Measurements from ENCODE around the gene ASGR2. TPM values are rescaled to one million over a fixed set of nuclear protein-coding genes. Genes with fewer than 3 reads are reported as not detected.

Gene ASGR2
- total and polyA plus RNA-seq, 7 donors, result 0.04 to 0.62 (median 0.29) TPM; not detected in 3

DNA sequence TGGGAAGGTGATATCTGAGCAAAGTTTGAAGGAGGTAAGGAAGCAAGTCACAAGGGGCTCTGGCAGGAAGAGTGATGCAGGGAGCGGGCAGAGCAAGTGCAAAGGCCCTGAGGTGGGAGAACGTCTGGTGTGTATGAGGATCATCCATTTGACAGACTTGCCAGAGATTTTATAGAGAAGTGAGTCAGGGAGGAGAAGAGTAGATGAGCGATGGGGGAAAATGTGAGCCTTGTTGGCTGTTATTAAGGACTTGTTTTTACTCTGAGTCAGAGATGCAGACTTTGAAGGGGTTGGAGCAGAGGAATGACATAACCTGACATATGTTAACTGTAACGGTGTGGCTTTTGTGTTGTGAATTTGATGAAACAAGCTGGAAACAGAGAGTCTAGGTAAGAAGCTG, 31.0 kb downstream of the ASGR2 start:
- 81 to 83% (median 82%) methylated on average over 4 of the region's 4 CpGs for WGBS, 3 donors
- Histone ChIP-seq H3K27me3 (ENCODE audit: insufficient read depth in 3 of 3, low read length in 2 of 3) (peaks cover 0 to 20% (median 3%) of the 10 kb centered on the region in 3 donors), H3K4me3 (no peak overlapping the region), H3K4me1 (no peaks in the 10 kb centered on the region), H3K9me3 (no peaks in the 10 kb centered on the region), H3K27ac (no peak overlapping the region), H3K36me3 (ENCODE audit: insufficient read depth in 1 of 2, low read depth in 1 of 2) (no peaks in the 10 kb centered on the region)
- TF ChIP-seq, protein P1, sequence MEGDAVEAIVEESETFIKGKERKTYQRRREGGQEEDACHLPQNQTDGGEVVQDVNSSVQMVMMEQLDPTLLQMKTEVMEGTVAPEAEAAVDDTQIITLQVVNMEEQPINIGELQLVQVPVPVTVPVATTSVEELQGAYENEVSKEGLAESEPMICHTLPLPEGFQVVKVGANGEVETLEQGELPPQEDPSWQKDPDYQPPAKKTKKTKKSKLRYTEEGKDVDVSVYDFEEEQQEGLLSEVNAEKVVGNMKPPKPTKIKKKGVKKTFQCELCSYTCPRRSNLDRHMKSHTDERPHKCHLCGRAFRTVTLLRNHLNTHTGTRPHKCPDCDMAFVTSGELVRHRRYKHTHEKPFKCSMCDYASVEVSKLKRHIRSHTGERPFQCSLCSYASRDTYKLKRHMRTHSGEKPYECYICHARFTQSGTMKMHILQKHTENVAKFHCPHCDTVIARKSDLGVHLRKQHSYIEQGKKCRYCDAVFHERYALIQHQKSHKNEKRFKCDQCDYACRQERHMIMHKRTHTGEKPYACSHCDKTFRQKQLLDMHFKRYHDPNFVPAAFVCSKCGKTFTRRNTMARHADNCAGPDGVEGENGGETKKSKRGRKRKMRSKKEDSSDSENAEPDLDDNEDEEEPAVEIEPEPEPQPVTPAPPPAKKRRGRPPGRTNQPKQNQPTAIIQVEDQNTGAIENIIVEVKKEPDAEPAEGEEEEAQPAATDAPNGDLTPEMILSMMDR (IDR thresholded peaks at IDR 0.05), result no peak
- DNase-seq (no peak), ATAC-seq (no peak)
- intact Hi-C loops (cut with DNase I), result no loop called here

DNA sequence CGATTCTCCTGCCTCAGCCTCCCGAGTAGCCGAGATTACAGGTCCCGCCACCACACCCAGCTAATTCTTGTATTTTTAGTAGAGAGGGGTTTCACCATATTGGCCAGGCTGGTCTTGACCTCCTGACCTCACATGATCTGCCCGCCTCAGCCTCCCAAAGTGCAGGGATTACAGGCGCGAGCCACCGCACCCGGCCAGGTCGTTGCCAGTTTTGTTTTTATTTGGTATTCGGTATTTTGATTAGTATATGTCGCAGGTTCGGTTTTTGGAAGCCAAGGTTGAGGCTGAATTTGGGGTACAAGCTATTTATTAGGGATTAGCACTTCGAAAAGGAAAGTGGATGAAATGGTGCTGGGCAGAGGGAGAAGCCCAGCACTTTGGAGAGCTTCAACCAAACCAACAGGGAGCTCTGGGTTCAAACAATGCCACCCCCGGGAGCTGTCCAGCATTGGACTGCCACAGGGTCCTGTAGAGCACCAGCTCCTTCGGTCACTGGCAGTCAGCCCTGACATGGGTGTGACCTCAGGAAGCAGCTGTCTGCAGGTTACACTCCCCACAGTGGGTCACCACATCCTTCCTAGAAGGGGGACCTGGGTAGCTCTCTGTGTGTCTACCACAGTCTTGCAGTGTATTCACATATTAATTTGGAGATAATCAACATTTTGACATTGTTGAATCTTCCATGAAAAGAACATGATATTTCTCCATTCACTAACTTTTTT, 33.1 kb downstream of the ASGR2 start:
- TF ChIP-seq, protein P1 (IDR thresholded peaks at IDR 0.05), result no peak
- ATAC-seq (no peak), DNase-seq (peak in 1 of 2 donors; percentile 64)

DNA sequence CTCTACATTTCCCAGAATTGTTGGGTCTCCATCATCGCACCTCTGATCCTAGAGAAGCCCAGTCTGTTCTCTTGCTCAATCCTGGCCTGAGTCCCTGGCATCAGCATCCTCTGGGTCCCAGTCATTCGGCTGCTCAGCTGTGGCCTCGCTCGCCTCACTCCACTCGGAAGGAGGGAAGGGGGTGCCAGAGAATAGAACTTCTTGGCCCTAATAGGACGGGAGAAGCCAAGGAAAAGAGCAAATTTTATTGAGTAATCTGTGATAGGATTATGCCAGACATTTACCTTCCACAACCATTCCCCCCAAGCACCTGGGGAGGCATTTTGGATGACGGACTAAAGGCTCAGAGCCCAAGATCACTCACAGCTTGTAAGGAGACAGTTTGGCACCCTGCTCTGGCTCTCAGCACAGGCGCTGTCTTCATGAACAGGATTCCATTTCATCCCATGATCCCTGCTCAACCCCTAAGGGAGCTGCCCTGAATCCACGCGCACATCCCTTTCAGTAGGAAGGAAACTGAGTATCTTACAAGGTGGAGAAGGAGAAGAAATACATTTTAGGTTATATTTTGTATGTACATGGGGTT, 34.1 kb downstream of the ASGR2 start:
- DNase-seq (peak; percentile 78 to 87), ATAC-seq (peak; percentile 61 to 87 (median 78))
- Histone ChIP-seq H3K9me3 (no peaks in the 10 kb centered on the region), H3K4me1 (no peaks in the 10 kb centered on the region), H3K4me3 (no peak overlapping the region), H3K27me3 (ENCODE audit: insufficient read depth in 3 of 3, low read length in 2 of 3) (peaks cover 0 to 8% (median 3%) of the 10 kb centered on the region in 3 donors), H3K36me3 (ENCODE audit: insufficient read depth in 1 of 2, low read depth in 1 of 2) (no peaks in the 10 kb centered on the region), H3K27ac (peak overlapping the region; percentile 41)
- intact Hi-C loops (cut with DNase I), result no loop called here
- 20 to 22% (median 21%) methylated on average over 10 of the region's 10 CpGs for WGBS, 3 donors
- TF ChIP-seq, protein P1 (IDR thresholded peaks at IDR 0.05), result no peak

More for the DNA sequence above, 33.1 kb downstream of the ASGR2 start:
- H3K36me3 ChIP-seq (ENCODE audit: insufficient read depth in 1 of 2, low read depth in 1 of 2), result no peaks in the 10 kb centered on the region
- intact Hi-C loops (cut with DNase I), result no loop called here
- H3K4me3 ChIP-seq, result no peak overlapping the region
- 79 to 90% (median 81%) methylated on average over 16 of the region's 16 CpGs for WGBS, 3 donors
- no peaks in the 10 kb centered on the region for H3K4me1 ChIP-seq
- H3K9me3 ChIP-seq, result no peaks in the 10 kb centered on the region
- H3K27me3 ChIP-seq (ENCODE audit: insufficient read depth in 3 of 3, low read length in 2 of 3), result peaks cover 0 to 13% (median 3%) of the 10 kb centered on the region in 3 donors
- H3K27ac ChIP-seq, result no peak overlapping the region

DNA sequence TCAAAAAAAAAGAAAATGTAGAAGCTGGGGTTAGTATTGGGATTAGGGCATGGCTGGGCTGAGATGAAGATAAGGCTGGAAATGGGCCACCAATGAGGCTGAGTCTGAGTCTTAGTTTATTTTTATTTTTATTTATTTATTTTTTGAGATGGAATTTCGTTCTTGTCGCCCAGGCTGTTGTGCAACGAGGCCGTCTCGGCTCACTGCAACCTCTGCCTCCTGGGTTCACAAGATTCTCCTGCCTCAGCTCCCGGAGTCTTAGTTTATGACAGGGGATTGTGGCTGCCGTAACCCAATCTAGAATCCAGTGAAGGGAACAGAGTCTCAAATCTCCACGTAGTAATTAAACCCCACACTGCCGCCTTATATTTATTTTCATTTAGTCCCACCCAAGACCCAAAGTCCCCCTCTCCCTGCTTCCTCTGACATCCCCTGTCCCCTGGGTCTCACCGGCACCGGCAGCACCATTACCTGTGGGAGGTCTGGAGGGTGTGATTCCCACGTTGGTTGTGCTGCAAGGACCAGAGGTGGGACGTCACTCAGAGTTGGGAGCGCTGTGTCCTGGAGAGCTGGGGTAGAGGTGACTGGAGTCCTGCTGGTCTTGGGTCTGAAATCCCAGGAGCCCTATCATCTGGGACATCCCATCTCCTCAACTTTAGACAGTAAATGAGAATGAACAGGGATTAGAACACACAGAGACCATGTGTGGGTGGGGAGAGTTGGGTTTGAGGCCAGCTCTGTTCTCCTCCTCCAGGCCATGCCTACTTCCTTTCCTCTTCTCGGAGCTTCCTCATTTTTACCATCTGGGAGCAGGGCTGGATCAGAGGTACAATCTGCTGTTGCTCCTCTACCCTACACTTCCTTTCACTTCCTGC, 34.8 kb downstream of the ASGR2 start, which contains the start of gene CLEC10A:
CLEC10A (minus strand) TSS at position 671 of the 875 bp plus-strand sequence. CDS start 1,439 bp downstream, outside the sequence.
- H3K9me3 ChIP-seq, result no peaks in the 10 kb centered on the region
- peak in 1 of 2 donors; percentile 78 for DNase-seq
- H3K4me1 ChIP-seq, result no peaks in the 10 kb centered on the region
- H3K4me3 ChIP-seq, result peak within 1 kb of the TSS; percentile 18
- peak within 1 kb of the TSS; percentile 41 for H3K27ac ChIP-seq
- no peaks in the 10 kb centered on the region for H3K36me3 ChIP-seq (ENCODE audit: insufficient read depth in 1 of 2, low read depth in 1 of 2)
- H3K27me3 ChIP-seq (ENCODE audit: insufficient read depth in 3 of 3, low read length in 2 of 3), result peaks cover 0 to 8% (median 3%) of the 10 kb centered on the region in 3 donors
- peak; percentile 11 to 75 (median 26) for ATAC-seq
- TF ChIP-seq, protein P1 (IDR thresholded peaks at IDR 0.05), result no peak
- intact Hi-C loops (cut with DNase I), result loop anchor here in 1 of 2 donors (5.0 kb wide), 1 partner anchor 42 kb away; no protein-coding TSS in a partner anchor
- 54 to 64% (median 56%) methylated on average over 15 of the region's 15 CpGs for WGBS, 3 donors

Data from psoas muscle (tissue), 8 donors.